Esophagus squamous epithelium (tissue), 5 donors: ENCODE data around the gene CPLANE1. TPM values are rescaled to one million over a fixed set of nuclear protein-coding genes. Genes with fewer than 3 reads are reported as not detected.

Source experiments
- DNase-seq: peaks from one replicate; lab custom pipeline; 2025; lab: John Stamatoyannopoulos, UW
- H3K27ac ChIP-seq, 4 donors: fragments of 200-600 bp; sonication (generic); one replicate each; pipeline ENCODE4 v1.5.1; 2016 to 2019; ENCODE audit warnings: mild to moderate bottlenecking in 1 of 4
- H3K27me3 ChIP-seq, 4 donors: fragments of 200-600 bp; sonication (generic); 1 replicate in 3 of 4; 2 replicates in 1 of 4; pipeline versions ENCODE4 v1.5.1 to v1.6.0; 2017 to 2021; ENCODE audit warnings: antibody characterized with exemption in 1 of 4
- H3K36me3 ChIP-seq, 3 donors: fragments of 200-600 bp; sonication (generic); one replicate each; pipeline ENCODE4 v1.5.1; 2016 to 2019
- H3K4me1 ChIP-seq, 3 donors: fragments of 200-600 bp; sonication (generic); one replicate each; pipeline ENCODE4 v1.5.1; 2017 to 2019
- H3K4me3 ChIP-seq, 4 donors: fragments of 200-600 bp; sonication (generic); 1 replicate in 3 of 4; 2 replicates in 1 of 4; pipeline ENCODE4 v1.5.1; 2016 to 2019; ENCODE audit warnings: mild to moderate bottlenecking in 2 of 4, moderate library complexity in 1 of 4
- H3K9me3 ChIP-seq, 3 donors: fragments of 200-600 bp; sonication (generic); one replicate each; pipeline ENCODE4 v1.5.1; 2016 to 2019
- CTCF ChIP-seq, 6 experiments: fragments of 450-650 bp in 4 of 6; fragments of 200-600 bp in 2 of 6; sonication (generic) in 2 of 6; IDR thresholded peaks; one replicate each; pipeline ENCODE4 v1.5.1; 2016 to 2019; ENCODE audit warnings: antibody characterized with exemption in 6 of 6, mild to moderate bottlenecking in 4 of 6, moderate library complexity in 4 of 6
- POLR2A ChIP-seq, 4 donors: fragments of 450-650 bp; IDR thresholded peaks; one replicate each; pipeline ENCODE4 v1.6.1; 2017; ENCODE audit warnings: antibody characterized with exemption in 4 of 4, mild to moderate bottlenecking in 4 of 4, moderate library complexity in 3 of 4
- WGBS, 2 donors: methylation state at CpG; one replicate each; pipeline ENCODE4 v1.1.5; 2018; 5-methylcytosine and 5-hydroxymethylcytosine counted together
- intact Hi-C: fragments of 100-400 bp; cut with DNase I; formaldehyde crosslinking; loops from one replicate; pipeline ENCODE4 v1.15.0; 2022
- total RNA-seq, 4 donors: library from RNA; depleted of rRNA; stranded (reverse); fragments of >200 nt; gene quantifications; one replicate each; pipeline ENCODE4 v1.1.0, GENCODE V29; 2016
- donor health status: DM: yes; HTN: yes; CAD: no.

Gene CPLANE1
- total RNA-seq, 4 donors from 2014 or later, result 8.0 to 17.5 (median 11.5) TPM

GRCh38 chr5:37132646-37133045 lies 116.5 kb downstream of the CPLANE1 start:
- WGBS, 2 donors, result 96 to 100% methylated on average over 1 of the region's 1 CpG
- Histone ChIP-seq H3K4me3 (no peak overlapping the region), H3K9me3 (no peaks in the 10 kb centered on the region), H3K36me3 (peaks cover 0 to 60% (median 0%) of the 10 kb centered on the region in 3 donors), H3K4me1 (no peaks in the 10 kb centered on the region), H3K27ac (no peak overlapping the region), H3K27me3 (no peaks in the 10 kb centered on the region)
- DNase-seq, result no peak
- intact Hi-C loops, result no loop called here
- TF ChIP-seq CTCF (IDR thresholded peaks at IDR 0.05) (no peak), POLR2A (IDR thresholded peaks at IDR 0.05) (no peak)

- Histone ChIP-seq H3K27ac (no peak overlapping the region), H3K27me3 (no peaks in the 10 kb centered on the region), H3K36me3 (peaks cover 0 to 85% (median 0%) of the 10 kb centered on the region in 3 donors), H3K4me1 (no peaks in the 10 kb centered on the region), H3K4me3 (no peak overlapping the region), H3K9me3 (no peaks in the 10 kb centered on the region)
- TF ChIP-seq POLR2A (IDR thresholded peaks at IDR 0.05) (no peak), CTCF (IDR thresholded peaks at IDR 0.05) (no peak)
- no peak for DNase-seq
- intact Hi-C loops, result no loop called here
- 80 to 81% methylated on average over 6 of the region's 6 CpGs for WGBS, 2 donors
These were observed 127.7 kb downstream of the CPLANE1 start for GRCh38 chr5:37121465-37121864.

- no peak overlapping the region for H3K27ac ChIP-seq
- H3K4me1 ChIP-seq, result no peaks in the 10 kb centered on the region
- DNase-seq, result no peak
- TF ChIP-seq POLR2A (IDR thresholded peaks at IDR 0.05) (no peak), CTCF (IDR thresholded peaks at IDR 0.05) (no peak)
- H3K36me3 ChIP-seq, result peaks cover 0 to 85% (median 0%) of the 10 kb centered on the region in 3 donors
- no peak overlapping the region for H3K4me3 ChIP-seq
- H3K9me3 ChIP-seq, result no peaks in the 10 kb centered on the region
- intact Hi-C loops, result no loop called here
- WGBS, 2 donors, result 60 to 88% methylated on average over 1 of the region's 1 CpG
- no peaks in the 10 kb centered on the region for H3K27me3 ChIP-seq
These were observed 128.1 kb downstream of the CPLANE1 start for GRCh38 chr5:37121027-37121426.

- Histone ChIP-seq H3K4me3 (no peak overlapping the region), H3K36me3 (peaks cover 0 to 86% (median 0%) of the 10 kb centered on the region in 3 donors), H3K4me1 (no peaks in the 10 kb centered on the region), H3K27ac (no peak overlapping the region), H3K27me3 (no peaks in the 10 kb centered on the region), H3K9me3 (no peaks in the 10 kb centered on the region)
- intact Hi-C loops, result no loop called here
- 86 to 94% methylated on average over 5 of the region's 5 CpGs for WGBS, 2 donors
- DNase-seq, result no peak
- no peak for TF ChIP-seq CTCF (IDR thresholded peaks at IDR 0.05)
- no peak for TF ChIP-seq POLR2A (IDR thresholded peaks at IDR 0.05)
These were observed 128.9 kb downstream of the CPLANE1 start for GRCh38 chr5:37120270-37120669.

- no peak for TF ChIP-seq CTCF (IDR thresholded peaks at IDR 0.05)
- WGBS, 2 donors, result 89 to 97% methylated on average over 6 of the region's 6 CpGs
- Histone ChIP-seq H3K27ac (no peak overlapping the region), H3K4me3 (no peak overlapping the region), H3K4me1 (no peaks in the 10 kb centered on the region), H3K36me3 (peaks cover 0 to 95% (median 0%) of the 10 kb centered on the region in 3 donors), H3K27me3 (no peaks in the 10 kb centered on the region), H3K9me3 (no peaks in the 10 kb centered on the region)
- intact Hi-C loops, result no loop called here
- DNase-seq, result no peak
These were observed 132.8 kb downstream of the CPLANE1 start for GRCh38 chr5:37116359-37116758.
